Measurements from ENCODE around the gene AK5. TPM values are rescaled to one million over a fixed set of nuclear protein-coding genes. Genes with fewer than 3 reads are reported as not detected.

AK5 gene
- total and polyA plus RNA-seq, 10 donors: 0.33 to 16.3 (median 1.2) TPM

DNA sequence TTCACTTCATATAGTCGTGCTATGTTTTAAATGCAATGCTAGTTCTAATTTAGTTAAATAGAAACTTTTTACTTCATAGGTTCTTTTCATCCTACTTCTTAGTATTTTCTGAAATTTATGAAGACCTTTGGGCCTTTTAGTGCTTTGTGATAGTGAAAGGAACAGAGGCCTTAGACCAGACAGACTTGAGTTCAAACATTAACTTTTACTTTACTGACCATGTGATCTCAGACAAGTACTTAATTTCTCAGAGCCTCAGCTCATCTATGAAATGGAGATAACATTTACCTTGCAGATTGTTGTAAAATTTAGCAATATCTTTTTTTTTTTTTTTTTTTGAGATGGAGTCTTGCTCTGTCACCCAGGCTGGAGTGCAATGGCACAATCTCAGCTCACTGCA is 57.5 kb downstream of the AK5 start:
- TF ChIP-seq, protein P1, sequence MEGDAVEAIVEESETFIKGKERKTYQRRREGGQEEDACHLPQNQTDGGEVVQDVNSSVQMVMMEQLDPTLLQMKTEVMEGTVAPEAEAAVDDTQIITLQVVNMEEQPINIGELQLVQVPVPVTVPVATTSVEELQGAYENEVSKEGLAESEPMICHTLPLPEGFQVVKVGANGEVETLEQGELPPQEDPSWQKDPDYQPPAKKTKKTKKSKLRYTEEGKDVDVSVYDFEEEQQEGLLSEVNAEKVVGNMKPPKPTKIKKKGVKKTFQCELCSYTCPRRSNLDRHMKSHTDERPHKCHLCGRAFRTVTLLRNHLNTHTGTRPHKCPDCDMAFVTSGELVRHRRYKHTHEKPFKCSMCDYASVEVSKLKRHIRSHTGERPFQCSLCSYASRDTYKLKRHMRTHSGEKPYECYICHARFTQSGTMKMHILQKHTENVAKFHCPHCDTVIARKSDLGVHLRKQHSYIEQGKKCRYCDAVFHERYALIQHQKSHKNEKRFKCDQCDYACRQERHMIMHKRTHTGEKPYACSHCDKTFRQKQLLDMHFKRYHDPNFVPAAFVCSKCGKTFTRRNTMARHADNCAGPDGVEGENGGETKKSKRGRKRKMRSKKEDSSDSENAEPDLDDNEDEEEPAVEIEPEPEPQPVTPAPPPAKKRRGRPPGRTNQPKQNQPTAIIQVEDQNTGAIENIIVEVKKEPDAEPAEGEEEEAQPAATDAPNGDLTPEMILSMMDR (IDR thresholded peaks at IDR 0.05 in 8 of 11, conservative IDR thresholded peaks at IDR 0.05 in 3 of 11): no peak
- TF ChIP-seq POLR2A (IDR thresholded peaks at IDR 0.05): no peak
- TF ChIP-seq POLR2AphosphoS5 (IDR thresholded peaks at IDR 0.05): no peak
- 82 to 96% (median 84%) methylated on average over 1 of the region's 1 CpG for WGBS, 5 donors

DNA sequence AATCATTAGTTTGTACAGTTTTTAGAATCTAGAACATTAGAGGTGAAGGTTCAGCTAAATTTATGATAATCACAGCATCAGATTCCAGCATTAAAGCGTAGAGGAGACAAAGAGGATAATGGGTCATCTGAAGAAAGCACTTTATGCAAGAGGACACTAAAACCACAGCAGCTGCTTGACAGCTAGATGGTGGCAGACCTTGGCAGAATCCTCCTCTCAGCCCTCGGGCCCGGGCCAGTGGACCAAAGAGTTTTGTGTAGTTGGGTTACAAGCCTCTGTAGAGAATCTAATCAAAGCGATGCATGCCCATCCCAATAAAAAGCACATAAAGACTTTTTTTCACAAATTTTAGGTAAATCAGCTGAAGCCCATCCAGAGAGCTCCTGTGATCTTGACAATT is 59.4 kb downstream of the AK5 start:
- DNase-seq: no peak
- H3K27ac ChIP-seq: no peak overlapping the region
- 90 to 92% (median 92%) methylated on average over 4 of the region's 4 CpGs for WGBS, 5 donors
- H3K36me3 ChIP-seq: no peaks in the 10 kb centered on the region
- H3K27me3 ChIP-seq (replicated peaks in 1 of 7): no peaks in the 10 kb centered on the region
- H3K9me3 ChIP-seq: no peaks in the 10 kb centered on the region
- H3K4me3 ChIP-seq: no peak overlapping the region
- TF ChIP-seq POLR2AphosphoS5 (IDR thresholded peaks at IDR 0.05): no peak
- no peak for TF ChIP-seq POLR2A (IDR thresholded peaks at IDR 0.05)
- TF ChIP-seq, protein P1 (IDR thresholded peaks at IDR 0.05 in 8 of 11, conservative IDR thresholded peaks at IDR 0.05 in 3 of 11): no peak
- no peaks in the 10 kb centered on the region for H3K4me1 ChIP-seq
- intact Hi-C loops (cut with DNase I; ENCODE audit: low total_unique reads): no loop called here

More for the DNA sequence above, 57.5 kb downstream of the AK5 start:
- Histone ChIP-seq H3K36me3 (no peaks in the 10 kb centered on the region), H3K9me3 (peaks cover 0 to 2% (median 0%) of the 10 kb centered on the region in 8 donors), H3K27me3 (replicated peaks in 1 of 7) (no peaks in the 10 kb centered on the region), H3K27ac (no peak overlapping the region), H3K4me3 (no peak overlapping the region), H3K4me1 (no peaks in the 10 kb centered on the region)
- no peak for DNase-seq
- intact Hi-C loops (cut with DNase I; ENCODE audit: low total_unique reads): no loop called here

DNA sequence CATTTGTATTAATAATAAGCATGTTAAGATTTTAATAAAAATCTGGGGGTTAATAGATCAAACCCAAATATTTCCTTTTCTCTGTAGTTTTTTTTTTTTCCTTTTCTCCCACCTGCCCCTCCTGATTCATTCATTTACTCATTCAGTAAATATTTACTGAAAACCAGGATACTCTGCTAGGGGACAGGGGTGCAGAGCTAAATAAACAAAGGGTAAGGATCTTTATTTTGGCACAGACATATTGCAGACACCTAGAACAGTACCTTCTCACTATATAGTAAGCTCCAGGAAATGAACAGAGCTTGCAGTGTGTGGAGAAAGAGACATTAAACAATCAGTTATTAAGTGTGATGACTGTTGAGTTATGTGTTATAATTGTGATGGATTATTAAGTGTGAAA is 60.9 kb downstream of the AK5 start:
- TF ChIP-seq POLR2AphosphoS5 (IDR thresholded peaks at IDR 0.05) (no peak), POLR2A (IDR thresholded peaks at IDR 0.05) (no peak)
- TF ChIP-seq, protein P1 (IDR thresholded peaks at IDR 0.05 in 8 of 11, conservative IDR thresholded peaks at IDR 0.05 in 3 of 11): no peak
- Histone ChIP-seq H3K27ac (no peak overlapping the region), H3K9me3 (no peaks in the 10 kb centered on the region), H3K4me3 (no peak overlapping the region), H3K27me3 (replicated peaks in 1 of 7) (no peaks in the 10 kb centered on the region), H3K36me3 (no peaks in the 10 kb centered on the region), H3K4me1 (no peaks in the 10 kb centered on the region)
- no peak for DNase-seq
- intact Hi-C loops (cut with DNase I; ENCODE audit: low total_unique reads): no loop called here

DNA sequence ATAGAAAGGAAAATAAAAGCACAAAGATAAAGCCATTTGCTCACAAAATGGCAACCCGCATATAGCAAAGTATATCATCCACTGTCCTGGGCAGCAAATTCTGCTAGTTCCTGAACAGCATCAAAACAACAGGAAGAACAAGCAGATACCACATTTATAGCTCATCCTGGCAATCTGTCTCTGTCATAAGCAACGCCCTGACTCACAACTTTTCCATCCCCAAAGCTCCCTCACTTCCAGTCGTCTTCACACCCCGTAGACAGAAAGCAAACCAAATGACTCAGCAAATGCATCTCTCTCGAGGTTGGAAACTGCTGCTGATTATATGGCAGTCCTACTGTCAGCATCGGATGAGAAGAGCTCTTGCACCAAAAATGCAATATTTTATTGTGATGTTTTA is 65.8 kb downstream of the AK5 start:
- Histone ChIP-seq H3K27ac (no peak overlapping the region), H3K9me3 (no peaks in the 10 kb centered on the region), H3K4me3 (no peak overlapping the region), H3K36me3 (no peaks in the 10 kb centered on the region), H3K27me3 (replicated peaks in 1 of 7) (no peaks in the 10 kb centered on the region), H3K4me1 (no peaks in the 10 kb centered on the region)
- TF ChIP-seq, protein P1 (IDR thresholded peaks at IDR 0.05 in 8 of 11, conservative IDR thresholded peaks at IDR 0.05 in 3 of 11): no peak
- TF ChIP-seq POLR2A (IDR thresholded peaks at IDR 0.05): no peak
- no peak for TF ChIP-seq POLR2AphosphoS5 (IDR thresholded peaks at IDR 0.05)
- intact Hi-C loops (cut with DNase I; ENCODE audit: low total_unique reads): no loop called here
- WGBS, 5 donors: 36 to 47% (median 45%) methylated on average over 6 of the region's 6 CpGs
- no peak for DNase-seq
